GM12878 (cell line): ENCODE results near the gene NAV1. TPM values are rescaled to one million over a fixed set of nuclear protein-coding genes. Genes with fewer than 3 reads are reported as not detected.

Source experiments
- ATAC-seq: fragments of 200-7000 bp; cut with Tn5 transposase; 3 replicates; pipeline ENCODE4 v1.9.1; 2020; ENCODE audit warnings: mild to moderate bottlenecking, moderate library complexity
- BruUV-seq: library from RNA; stranded (reverse); fragments of 400-500 nt; replicated peaks from 2 replicates; lab custom pipeline; 2021; lab: Mats Ljungman, UMichigan
- CTCF ChIA-PET: fragments of 300-600 bp; sonication (Branson Sonifier 250); formaldehyde crosslinking; extraction: SDS; loops from one replicate; lab custom pipeline; 2021; ENCODE audit warnings: inconsistent platforms; lab: Yijun Ruan, JAX
- POLR2A ChIA-PET: fragments of 350-600 bp; formaldehyde crosslinking; extraction: SDS; loops from one replicate; lab custom pipeline; 2021; ENCODE audit warnings: inconsistent platforms; lab: Charles Lee
- RAD21 ChIA-PET: fragments of 300-600 bp; sonication (Branson Sonifier 250); formaldehyde crosslinking; loops from one replicate; lab custom pipeline; 2023; ENCODE audit warnings: antibody characterized with exemption; ENCODE audit not compliant: unreplicated experiment; lab: Charles Lee
- SMC1A ChIA-PET: fragments of 300-600 bp; sonication (Branson Sonifier 250); formaldehyde crosslinking; loops from one replicate; lab custom pipeline; 2023; ENCODE audit not compliant: unreplicated experiment, uncharacterized antibody; lab: Charles Lee
- DNase-seq: peaks from one replicate; pipeline ENCODE4 v3.0.0-alpha.2; 2011; ENCODE audit warnings: low read depth, low spot score
- FAIRE-seq: peaks from 3 replicates; lab custom pipeline; 2011; peaks lifted over from hg19 to GRCh38; lab: Jason Lieb, UNC
- H2AFZ ChIP-seq: 2 replicates; pipeline ENCODE4 v1.6.0; 2011; ENCODE audit warnings: low read depth, low read length, control low read depth; ENCODE audit not compliant: control insufficient read depth
- H3K27ac ChIP-seq: 2 replicates; pipeline ENCODE4 v1.5.1; 2011; ENCODE audit warnings: control low read depth; ENCODE audit not compliant: control insufficient read depth, insufficient read depth
- H3K27me3 ChIP-seq, 2 experiments: replicated peaks in 1 of 2; 2 replicates each; pipeline versions ENCODE4 v1.6.0 to v1.6.1; 2011; ENCODE audit warnings: low read length in 1 of 2; ENCODE audit not compliant: control insufficient read depth in 2 of 2, insufficient read depth in 2 of 2
- H3K36me3 ChIP-seq, 2 experiments: 2 replicates each; pipeline ENCODE4 v1.5.1; 2011; ENCODE audit warnings: low read length in 1 of 2; ENCODE audit not compliant: control insufficient read depth in 2 of 2, insufficient read depth in 2 of 2
- H3K4me1 ChIP-seq: 2 replicates; pipeline ENCODE4 v1.6.1; 2011; ENCODE audit warnings: mild to moderate bottlenecking, low read length, moderate library complexity, mixed read lengths; ENCODE audit not compliant: control insufficient read depth, insufficient read depth
- H3K4me2 ChIP-seq: 2 replicates; pipeline ENCODE4 v1.6.0; 2011; ENCODE audit warnings: control low read depth; ENCODE audit not compliant: control insufficient read depth, insufficient read depth
- H3K4me3 ChIP-seq: fragments of 200-600 bp; sonication (generic); 2 replicates; pipeline ENCODE4 v1.5.1; 2016
- H3K79me2 ChIP-seq: 2 replicates; pipeline ENCODE4 v1.6.0; 2011; ENCODE audit warnings: low read length; ENCODE audit not compliant: control insufficient read depth, insufficient read depth
- H3K9ac ChIP-seq: 2 replicates; pipeline ENCODE4 v1.8.0; 2011; ENCODE audit warnings: low read length, control low read depth, mixed read lengths; ENCODE audit not compliant: control insufficient read depth, insufficient read depth
- H3K9me3 ChIP-seq: replicated peaks from 3 replicates; pipeline ENCODE4 v1.5.1; 2011; ENCODE audit warnings: mild to moderate bottlenecking, low read length; ENCODE audit not compliant: control insufficient read depth, insufficient read depth
- H4K20me1 ChIP-seq: 2 replicates; pipeline ENCODE4 v1.6.0; 2011; ENCODE audit not compliant: control insufficient read depth, insufficient read depth
- EGR1 ChIP-seq, 2 experiments: IDR thresholded peaks; 1 replicate in 1 of 2; 2 replicates in 1 of 2; pipeline ENCODE4 v1.6.1; 2011 to 2012; ENCODE audit warnings: low read depth in 2 of 2, low read length in 2 of 2, borderline replicate concordance in 1 of 2, mild to moderate bottlenecking in 1 of 2, moderate library complexity in 1 of 2
- EP300 ChIP-seq, 2 experiments: fragments of 150-350 bp in 1 of 2; IDR thresholded peaks; 2 replicates each; pipeline ENCODE4 v1.6.1; 2011 to 2012; ENCODE audit warnings: low read depth in 2 of 2, low read length in 2 of 2, borderline replicate concordance in 1 of 2, improper control_type of control experiment in 1 of 2, inconsistent platforms in 1 of 2; ENCODE audit not compliant: control insufficient read depth in 1 of 2
- FOXM1 ChIP-seq: IDR thresholded peaks from 2 replicates; pipeline ENCODE4 v1.6.1; 2012; ENCODE audit warnings: low read depth, mild to moderate bottlenecking, inconsistent platforms, low read length, moderate library complexity
- HCFC1 ChIP-seq: fragments of 150-350 bp; IDR thresholded peaks from 2 replicates; pipeline ENCODE4 v1.6.1; 2014; ENCODE audit warnings: low read length
- IRF5 ChIP-seq: fragments of 450-650 bp; IDR thresholded peaks from 2 replicates; pipeline ENCODE4 v1.6.1; 2017; ENCODE audit warnings: borderline replicate concordance
- MTA2 ChIP-seq: fragments of 450-650 bp; IDR thresholded peaks from 2 replicates; pipeline ENCODE4 v1.6.1; 2016; ENCODE audit warnings: low read depth, mild to moderate bottlenecking, moderate library complexity
- NBN ChIP-seq: fragments of 450-650 bp; IDR thresholded peaks from 2 replicates; pipeline ENCODE4 v1.6.1; 2016
- SMAD1 ChIP-seq: fragments of 450-650 bp; IDR thresholded peaks from 2 replicates; pipeline ENCODE4 v1.6.1; 2018; ENCODE audit warnings: mild to moderate bottlenecking, low read depth; ENCODE audit not compliant: partially characterized antibody
- SMAD5 ChIP-seq: IDR thresholded peaks from 2 replicates; pipeline ENCODE4 v1.6.1; 2016; ENCODE audit warnings: antibody characterized with exemption, low read depth
- SREBF2 ChIP-seq: IDR thresholded peaks from 2 replicates; pipeline ENCODE4 v1.6.1; 2012; ENCODE audit warnings: mild to moderate bottlenecking, low read length
- TAF1 ChIP-seq: IDR thresholded peaks from 2 replicates; pipeline ENCODE4 v1.6.1; 2011; ENCODE audit warnings: mild to moderate bottlenecking, low read depth, low read length, borderline replicate concordance
- WGBS: methylation state at CpG from one replicate; pipeline ENCODE4 v1.1.6; 2016; ENCODE audit warnings: low lambda C conversion rate; ENCODE audit not compliant: insufficient replicate concordance, insufficient coverage; ENCODE audit errors: missing lambda C conversion rate; 5-methylcytosine and 5-hydroxymethylcytosine counted together
- in situ Hi-C: fragments of 300-500 bp; cut with MboI; formaldehyde crosslinking; loops from 9 replicates; pipeline ENCODE4 v1.14.3; 2018; ENCODE audit warnings: mixed read lengths
- intact Hi-C: fragments of 100-400 bp; cut with micrococcal nuclease; formaldehyde crosslinking; loops from one replicate; pipeline ENCODE4 v1.14.2; 2022; ENCODE audit not compliant: unreplicated experiment
- polyA plus RNA-seq, 11 experiments: library from polyadenylated mRNA; depleted of rRNA in 4 of 11; unstranded in 6 of 11; stranded (reverse) in 5 of 11; fragments of >200 nt; fragmentation: Nextera tagmentation in 4 of 11; fragmentation: Illumina TruSeq in 1 of 11; extraction: Ambion mirVana in 4 of 11; extraction: Trizol in 1 of 11; gene quantifications; 1 replicate in 1 of 11; 2 replicates in 10 of 11; pipeline versions ENCODE4 v1.2.1 to v1.2.3, GENCODE V29; 2011 to 2016; ENCODE audit warnings: inconsistent platforms in 2 of 11, missing spikeins in 2 of 11, low read depth in 1 of 11
- total RNA-seq, 4 experiments: library from RNA; depleted of rRNA in 3 of 4; stranded (reverse); fragments of >200 nt in 3 of 4; fragmentation: Illumina TruSeq in 1 of 4; extraction: Trizol in 1 of 4; gene quantifications; 2 replicates each; pipeline versions ENCODE4 v1.2.1 to v1.2.3, GENCODE V29; 2013 to 2021

The NAV1 gene
- total and polyA plus RNA-seq, 10 of the 15 experiments (the other 5 are each of a cell fraction or from before 2014, with no cell fraction given): 0.04 to 1.3 (median 0.36) TPM

- FAIRE-seq (no peak), DNase-seq (no peak), ATAC-seq (no peak)
- H3K9me3 ChIP-seq: no peaks in the 10 kb centered on the region
- H3K4me2 ChIP-seq: no peak overlapping the region
- no peak for TF ChIP-seq SMAD1
- no peak for TF ChIP-seq SMAD5
- no peak for TF ChIP-seq EP300 (IDR thresholded peaks at IDR 0.05; ENCODE audit: borderline replicate concordance in 1 of 2, control insufficient read depth in 1 of 2, low read depth in 2 of 2, low read length in 2 of 2)
- H4K20me1 ChIP-seq: no peaks in the 10 kb centered on the region
- intact Hi-C loops (no loop called here), in situ Hi-C loops (no loop called here)
- ChIA-PET POLR2A (no interaction called here), SMC1A (no interaction called here), RAD21 (no interaction called here), CTCF (interaction anchor here (0.7 to 1.9 kb wide), 3 partner anchors 13 to 680 kb away, joined by 3 to 6 read pairs (median 3); no protein-coding TSS in a partner anchor)
- H3K36me3 ChIP-seq: no peaks in the 10 kb centered on the region
- H2AFZ ChIP-seq: no peak overlapping the region
- no peak overlapping the region for H3K27ac ChIP-seq
- no peaks in the 10 kb centered on the region for H3K4me1 ChIP-seq
- no peak overlapping the region for H3K9ac ChIP-seq
- no peaks in the 10 kb centered on the region for H3K79me2 ChIP-seq
- no TSS peak for BruUV-seq
- H3K27me3 ChIP-seq: no peaks in the 10 kb centered on the region; a peak in 2 of 4 replicates
- 9% methylated on average over 4 of the region's 4 CpGs for WGBS
- H3K4me3 ChIP-seq: no peak overlapping the region
Observed at GRCh38 chr1:201573030-201573429, 34.1 kb downstream of the NAV1 start.

GRCh38 chr1:201573923-201574322 is 35.0 kb downstream of the NAV1 start:
- H3K79me2 ChIP-seq: no peaks in the 10 kb centered on the region
- H3K9me3 ChIP-seq: no peaks in the 10 kb centered on the region
- ATAC-seq: no peak
- H3K4me1 ChIP-seq: no peaks in the 10 kb centered on the region
- ChIA-PET CTCF (interaction anchor here (1.6 to 1.9 kb wide), 2 partner anchors 14 to 15 kb away, joined by 3 to 6 read pairs; no protein-coding TSS in a partner anchor), RAD21 (no interaction called here), POLR2A (no interaction called here), SMC1A (no interaction called here)
- H3K9ac ChIP-seq: no peak overlapping the region
- in situ Hi-C loops (no loop called here), intact Hi-C loops (no loop called here)
- H3K4me2 ChIP-seq: no peak overlapping the region
- no peak for FAIRE-seq
- TF ChIP-seq EGR1 (IDR thresholded peaks at IDR 0.05; ENCODE audit: borderline replicate concordance in 1 of 2, low read depth in 2 of 2, low read length in 2 of 2) (no peak), HCFC1 (no peak), MTA2 (no peak), NBN (no peak), TAF1 (no peak), FOXM1 (no peak), SREBF2 (no peak), IRF5 (no peak)
- H3K27ac ChIP-seq: no peak overlapping the region
- H3K27me3 ChIP-seq: no peaks in the 10 kb centered on the region; a peak in 2 of 4 replicates
- no peaks in the 10 kb centered on the region for H3K36me3 ChIP-seq
- no peak overlapping the region for H2AFZ ChIP-seq
- no peak for DNase-seq
- H3K4me3 ChIP-seq: no peak overlapping the region
- 40% methylated on average over 6 of the region's 6 CpGs for WGBS
- H4K20me1 ChIP-seq: no peaks in the 10 kb centered on the region
- BruUV-seq: no TSS peak
